GM19455 (cell line): Measurements from ENCODE around the gene KSR1.
"Not testable (repeated sequence)": the region's sequence is repeated elsewhere in the genome, so short reads cannot be mapped to it uniquely, and the experiment has no call there.

Source experiments
- ATAC-seq: cut with Tn5 transposase; IDR thresholded peaks from one replicate; pipeline ENCODE4 v1.9.1; 2021; ENCODE audit not compliant: unreplicated experiment

Gene KSR1

DNA sequence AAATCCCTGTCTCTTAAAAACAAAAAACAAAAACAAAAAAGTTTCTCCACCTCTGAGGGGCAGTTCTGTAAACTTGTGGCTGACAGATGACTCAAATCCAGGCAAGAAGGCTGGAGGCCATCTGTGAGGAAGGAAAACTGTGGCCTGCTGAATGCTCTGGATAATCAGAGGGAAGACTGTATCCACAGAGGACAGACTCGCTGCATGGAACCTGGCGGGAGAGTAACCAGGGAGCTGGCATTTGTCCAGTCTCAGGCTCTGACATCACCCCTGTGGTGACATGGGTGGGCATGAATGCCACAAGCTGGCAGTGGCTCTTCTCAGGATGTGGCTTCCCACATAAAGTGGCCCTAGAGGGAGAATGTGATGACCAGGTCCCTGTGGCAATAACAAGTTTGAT, 2.8 kb upstream of the KSR1 start:
- ATAC-seq, result no peak

DNA sequence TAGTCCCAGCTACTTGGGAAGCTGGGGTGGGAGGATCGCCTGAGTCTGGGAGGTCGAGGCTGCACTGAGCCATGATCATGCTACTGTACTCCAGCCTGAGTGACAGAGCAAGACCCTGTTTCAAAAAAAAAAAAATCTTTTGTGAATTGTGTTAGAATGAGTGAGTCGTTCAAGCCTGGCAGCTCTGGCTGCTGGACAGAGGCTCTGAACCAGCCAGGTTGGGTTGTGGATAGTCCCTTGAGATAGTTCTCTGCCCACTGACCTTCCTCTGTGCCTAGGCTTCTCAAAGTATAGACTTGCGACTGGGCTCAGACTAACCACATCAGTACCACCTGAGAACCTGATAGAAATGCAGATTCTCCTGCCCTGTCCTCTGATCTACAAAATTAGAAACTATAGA, 2.2 kb upstream of the KSR1 start:
- ATAC-seq, result no peak

GRCh38 chr17:27455236-27455913, 873 bp upstream of the KSR1 start:
- no peak for ATAC-seq

DNA sequence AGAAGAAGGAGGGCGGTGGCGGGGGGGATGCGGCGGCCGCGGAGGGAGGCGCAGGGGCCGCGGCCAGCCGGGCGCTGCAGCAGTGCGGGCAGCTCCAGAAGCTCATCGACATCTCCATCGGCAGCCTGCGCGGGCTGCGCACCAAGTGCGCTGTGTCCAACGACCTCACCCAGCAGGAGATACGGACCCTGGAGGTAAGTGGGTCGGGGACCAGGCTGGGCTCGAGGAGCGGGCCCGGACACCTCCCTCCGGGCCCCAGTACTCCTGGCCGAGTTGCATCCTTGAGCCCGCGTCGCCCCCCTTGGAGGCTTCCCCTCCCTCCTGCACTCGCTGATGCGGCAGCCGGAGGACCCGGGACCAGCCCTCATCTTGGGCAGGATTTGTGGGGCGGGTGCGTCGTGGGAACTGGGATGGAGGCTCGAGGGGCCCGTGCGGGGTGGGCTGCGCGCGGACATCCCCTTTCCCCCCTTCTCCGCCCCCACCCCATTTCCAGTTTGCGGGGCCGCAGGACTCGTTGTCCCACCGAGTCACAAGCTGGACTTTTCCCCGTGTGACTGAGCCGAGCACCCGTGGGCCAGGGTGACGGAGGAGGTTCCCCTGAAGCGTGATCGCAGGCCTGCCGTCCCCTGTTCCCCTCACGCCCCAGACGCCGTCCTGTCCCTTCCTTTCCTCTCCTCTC, 572 bp downstream of the KSR1 start:
- no peak for ATAC-seq

- no peak for ATAC-seq
Measured at GRCh38 chr17:27457360-27457715, 1.1 kb downstream of the KSR1 start.

DNA sequence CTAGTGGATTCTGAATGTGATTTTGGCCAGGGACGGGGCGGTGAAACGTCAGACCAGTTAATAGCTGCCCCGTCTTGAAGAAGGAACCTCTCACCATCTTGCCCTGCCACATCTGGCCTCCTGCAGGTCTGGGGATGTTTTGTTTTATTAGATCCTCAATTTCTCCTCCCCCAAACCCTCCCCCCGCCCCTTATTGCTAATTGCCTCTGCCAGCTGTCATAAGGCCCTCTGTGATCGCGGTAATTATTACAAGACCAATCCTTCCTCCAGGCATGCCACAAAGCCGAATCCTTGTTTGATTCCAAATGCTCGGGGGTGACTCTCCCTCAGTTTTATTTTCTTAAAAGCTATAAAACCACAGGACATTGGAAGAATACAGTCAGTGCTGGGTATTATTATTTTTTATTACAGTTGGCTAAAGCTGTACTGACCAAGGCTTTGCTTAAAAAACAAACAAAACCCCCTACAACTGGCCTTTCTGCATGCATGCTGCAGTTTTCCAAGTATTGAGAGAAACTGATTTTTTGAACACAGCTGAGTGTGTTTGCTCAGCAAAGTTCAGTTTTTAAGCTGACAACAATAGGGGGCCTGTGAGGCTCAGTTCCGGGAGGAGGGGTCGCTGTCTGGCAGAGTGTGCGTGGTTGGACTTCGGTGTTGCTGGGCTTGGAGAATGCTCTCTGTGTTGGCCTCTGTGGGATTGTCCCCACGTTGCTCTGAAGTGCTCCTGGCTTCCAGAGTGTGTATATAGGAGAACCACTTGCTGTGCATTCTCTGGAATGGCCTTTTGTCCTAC, 1.7 kb downstream of the KSR1 start:
- no peak for ATAC-seq

DNA sequence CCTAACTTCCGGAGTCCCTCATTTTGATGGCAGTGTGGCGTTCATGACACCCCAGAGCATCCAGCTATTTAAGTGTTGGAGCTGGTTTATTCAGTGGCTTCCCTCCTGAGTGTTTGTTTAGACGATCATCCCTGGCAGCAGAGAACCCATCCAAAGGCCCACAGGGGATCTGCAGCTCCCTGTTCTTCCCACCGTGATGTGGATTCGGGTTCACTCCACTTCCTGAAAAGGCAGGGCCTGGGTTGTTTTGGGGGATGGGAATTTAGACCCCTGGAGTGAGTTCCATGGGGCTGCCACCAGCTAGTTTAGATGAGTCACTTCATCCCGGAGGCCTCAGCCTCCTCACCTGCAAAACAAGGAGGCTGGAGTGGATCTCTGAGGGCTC, 2.3 kb downstream of the KSR1 start:
- no peak for ATAC-seq

GRCh38 chr17:27459433-27459832, 3.2 kb downstream of the KSR1 start:
- ATAC-seq, result no peak

DNA sequence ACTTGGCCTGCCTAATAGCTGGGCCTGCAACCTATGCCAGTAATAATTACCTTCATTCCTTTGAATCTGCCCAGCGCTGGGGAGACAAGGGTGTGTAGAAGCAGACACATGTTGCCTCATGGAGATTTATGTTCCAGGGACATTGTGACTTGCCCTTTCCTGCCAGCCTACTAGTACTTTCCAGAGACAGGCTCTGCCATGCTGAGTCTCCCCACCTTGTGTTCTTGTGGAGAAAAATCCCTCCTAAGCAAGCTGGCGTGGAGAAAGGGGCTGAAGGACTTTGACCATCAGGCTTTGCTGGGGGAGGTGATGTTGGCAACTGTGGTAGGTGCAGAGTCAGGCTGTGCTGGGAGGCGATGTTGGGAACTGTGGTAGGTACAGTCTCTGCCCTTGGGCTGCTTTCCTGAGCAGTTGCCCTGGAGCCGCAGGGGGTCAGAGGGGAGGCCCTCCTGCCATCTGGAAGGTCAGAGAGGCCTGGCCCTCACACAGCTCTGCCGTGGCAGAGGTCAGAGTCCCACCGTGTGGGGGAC, 4.0 kb downstream of the KSR1 start:
- ATAC-seq, result no peak

GRCh38 chr17:27461192-27461859, 5.1 kb downstream of the KSR1 start:
- ATAC-seq, result no peak

DNA sequence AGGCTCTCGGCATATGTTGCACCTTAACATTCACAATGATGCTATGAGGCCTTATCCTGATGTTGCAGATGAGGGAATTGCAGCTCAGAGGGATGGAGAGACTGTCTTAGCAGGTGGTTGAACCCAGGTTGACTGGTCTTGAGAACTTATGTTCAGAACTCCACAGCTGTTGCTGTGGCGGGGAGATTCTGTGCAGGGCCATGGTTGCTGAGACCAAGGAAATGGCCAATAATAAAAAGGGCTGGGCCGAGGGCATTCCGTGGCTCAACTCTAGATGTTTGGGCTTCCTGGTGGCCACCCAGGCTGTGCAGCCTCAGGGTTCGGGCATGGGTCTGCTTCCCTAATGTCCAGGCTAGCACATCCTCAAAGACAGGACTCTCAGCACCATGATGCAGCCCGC, 5.9 kb downstream of the KSR1 start:
- no peak for ATAC-seq

DNA sequence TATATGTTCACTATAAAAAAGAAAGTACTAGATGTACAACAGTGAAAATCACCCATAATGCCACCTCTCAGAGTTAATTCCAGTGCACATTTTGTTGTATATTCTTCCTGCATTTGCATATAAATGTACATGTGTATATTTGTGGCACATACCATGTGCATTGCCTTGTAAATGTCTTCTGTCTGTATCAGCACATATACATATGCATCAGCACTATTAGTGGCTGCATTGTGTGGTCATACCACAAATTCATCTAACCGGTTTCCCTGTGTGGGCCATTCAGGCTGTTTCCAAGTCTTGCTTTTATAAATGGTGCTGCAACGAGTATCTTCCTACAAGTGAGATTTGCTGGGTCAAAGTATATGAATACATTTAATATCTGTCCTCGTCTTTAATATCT, 6.5 kb downstream of the KSR1 start:
- ATAC-seq, result no peak

DNA sequence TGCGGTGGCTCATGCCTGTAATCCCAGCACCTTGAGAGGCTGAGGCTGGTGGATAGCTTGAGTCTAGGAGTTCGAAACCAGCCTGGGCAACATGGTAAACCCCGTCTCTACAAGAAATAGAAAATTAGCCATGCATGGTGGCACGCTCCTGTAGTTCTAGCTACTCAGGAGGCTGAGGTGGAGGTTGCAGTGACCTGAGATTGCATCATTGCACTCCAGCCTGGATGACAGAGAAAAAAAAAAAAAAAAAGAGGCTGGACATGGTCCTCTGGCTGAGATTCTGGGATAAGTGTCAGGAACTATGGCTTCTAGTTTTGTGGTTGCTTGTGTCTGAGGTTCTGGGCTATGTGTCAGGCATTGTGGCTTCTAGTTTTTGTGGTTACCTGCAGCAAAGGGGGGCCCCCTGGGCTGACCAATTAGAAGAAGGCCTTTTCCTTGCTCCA, 7.0 kb downstream of the KSR1 start:
- ATAC-seq, result no peak

GRCh38 chr17:27464019-27464418, 7.8 kb downstream of the KSR1 start:
- not testable (repeated sequence) for ATAC-seq

DNA sequence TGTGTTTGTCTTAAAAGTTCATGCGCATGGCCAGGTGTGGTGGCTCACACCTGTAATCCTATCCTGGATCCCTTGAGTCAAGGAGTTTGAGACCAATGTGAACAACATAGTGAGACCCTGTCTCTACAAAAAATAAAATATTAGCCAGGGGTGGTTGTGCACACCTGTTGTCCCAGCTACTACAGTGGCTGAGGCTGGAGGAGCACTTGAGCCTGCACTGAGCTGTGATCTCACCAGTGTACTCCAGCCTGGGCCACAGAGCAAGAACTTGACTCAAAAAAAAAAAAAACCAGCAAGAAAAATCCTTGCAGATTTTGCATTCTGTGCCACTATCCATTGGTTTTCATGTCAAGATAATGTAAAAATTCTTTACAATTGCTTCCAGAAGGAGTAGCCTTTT, 8.2 kb downstream of the KSR1 start:
- ATAC-seq, result no peak

DNA sequence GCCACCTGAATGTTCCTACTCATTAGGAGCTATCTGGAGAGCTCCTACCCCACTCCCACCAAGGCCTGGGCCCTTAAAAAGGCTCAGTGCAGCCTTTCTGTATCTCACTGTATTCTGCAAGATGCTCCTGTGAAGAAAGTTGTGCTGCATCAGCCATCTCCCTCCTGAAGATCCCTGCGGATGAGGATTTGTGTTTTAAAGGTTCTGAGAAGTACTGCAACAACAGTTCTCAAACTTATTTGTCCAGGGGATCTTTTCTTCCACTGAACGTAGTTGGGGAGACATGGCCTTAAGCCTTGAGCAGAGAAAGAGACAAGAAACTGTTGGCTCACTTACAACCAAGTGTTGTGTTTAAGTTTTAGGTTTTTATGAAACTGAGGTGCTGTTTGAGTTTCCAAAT, 9.6 kb downstream of the KSR1 start:
- not testable (repeated sequence) for ATAC-seq

GRCh38 chr17:27466376-27466742, 10.1 kb downstream of the KSR1 start:
- ATAC-seq, result no peak

- ATAC-seq, result peak; percentile 80
Measured at GRCh38 chr17:27466743-27467375, 10.6 kb downstream of the KSR1 start.

GRCh38 chr17:27469256-27469655, 13.0 kb downstream of the KSR1 start:
- no peak for ATAC-seq

GRCh38 chr17:27471321-27472269, 15.3 kb downstream of the KSR1 start:
- ATAC-seq, result peak; percentile 64
